Stimulated activated naive CD8-positive, alpha-beta T cell treated with anti-CD3 and anti-CD28 coated beads, Interleukin-15, Interleukin-2, amounts not matched to agents 100 ng/mL and 50 ng/mL, for 24 hours (primary cell): Measurements from ENCODE around the gene PTGES2.
"Not testable (repeated sequence)": the region's sequence is repeated elsewhere in the genome, so short reads cannot be mapped to it uniquely, and the experiment has no call there.

Experiments
- H3K27ac Mint-ChIP-seq: one replicate; pipeline ENCODE4 v1.8.0; 2021; ENCODE audit warnings: mild to moderate bottlenecking, mixed read lengths
- H3K27me3 Mint-ChIP-seq: one replicate; pipeline ENCODE4 v1.8.0; 2021; ENCODE audit warnings: mixed read lengths
- H3K36me3 Mint-ChIP-seq: one replicate; pipeline ENCODE4 v1.8.0; 2021; ENCODE audit warnings: low read depth, mixed read lengths
- H3K4me1 Mint-ChIP-seq: one replicate; pipeline ENCODE4 v1.8.0; 2021; ENCODE audit warnings: low read depth, mixed read lengths
- H3K4me3 Mint-ChIP-seq: one replicate; pipeline ENCODE4 v1.8.0; 2021; ENCODE audit warnings: mild to moderate bottlenecking, mixed read lengths
- H3K9me3 Mint-ChIP-seq: one replicate; pipeline ENCODE4 v1.8.0; 2021; ENCODE audit warnings: mixed read lengths

PTGES2 gene

GRCh38 chr9:128087262-128087661 lies 40.3 kb downstream of the PTGES2 start:
- Mint-ChIP-seq H3K4me1 (peaks cover 66% of the 10 kb centered on the region), H3K4me3 (no peak overlapping the region), H3K9me3 (no peaks in the 10 kb centered on the region), H3K27me3 (no peaks in the 10 kb centered on the region), H3K36me3 (peaks cover 26% of the 10 kb centered on the region), H3K27ac (no peak overlapping the region)

- Mint-ChIP-seq H3K36me3 (peaks cover 28% of the 10 kb centered on the region), H3K4me1 (peaks cover 64% of the 10 kb centered on the region), H3K9me3 (no peaks in the 10 kb centered on the region), H3K27me3 (no peaks in the 10 kb centered on the region), H3K27ac (no peak overlapping the region), H3K4me3 (no peak overlapping the region)
These were observed 41.6 kb downstream of the PTGES2 start for GRCh38 chr9:128085943-128086342.

GRCh38 chr9:128084746-128085145 lies 42.8 kb downstream of the PTGES2 start:
- H3K9me3 Mint-ChIP-seq = no peaks in the 10 kb centered on the region
- H3K27me3 Mint-ChIP-seq = no peaks in the 10 kb centered on the region
- H3K36me3 Mint-ChIP-seq = peaks cover 27% of the 10 kb centered on the region
- H3K4me3 Mint-ChIP-seq = no peak overlapping the region
- H3K27ac Mint-ChIP-seq = no peak overlapping the region
- peaks cover 59% of the 10 kb centered on the region for H3K4me1 Mint-ChIP-seq

DNA sequence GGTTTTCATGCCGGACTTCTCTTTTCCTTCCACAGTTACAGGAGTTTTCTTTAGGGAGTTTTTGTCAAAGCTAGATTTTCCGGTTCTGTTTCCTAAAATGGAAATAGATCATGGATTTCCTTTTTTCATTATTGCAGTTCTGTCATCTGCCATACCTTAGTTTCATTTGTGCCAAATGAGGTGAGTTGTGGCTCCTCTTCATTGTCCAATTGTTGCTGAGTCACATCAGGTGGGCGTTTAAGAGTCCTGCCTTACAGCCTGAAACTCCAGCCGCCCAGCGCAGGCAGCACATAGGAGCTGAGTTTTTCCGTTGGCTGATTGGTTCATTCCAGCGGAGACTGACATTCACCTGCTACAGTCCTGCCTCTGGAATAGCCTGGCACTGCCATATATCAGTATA lies 45.4 kb downstream of the PTGES2 start:
- peak overlapping the region; percentile 72 for H3K27ac Mint-ChIP-seq
- H3K4me3 Mint-ChIP-seq = no peak overlapping the region
- no peaks in the 10 kb centered on the region for H3K9me3 Mint-ChIP-seq
- H3K36me3 Mint-ChIP-seq = peaks cover 36% of the 10 kb centered on the region
- H3K27me3 Mint-ChIP-seq = no peaks in the 10 kb centered on the region
- peaks cover 61% of the 10 kb centered on the region for H3K4me1 Mint-ChIP-seq

- Mint-ChIP-seq H3K4me1 (peaks cover 66% of the 10 kb centered on the region), H3K36me3 (peaks cover 41% of the 10 kb centered on the region), H3K4me3 (no peak overlapping the region), H3K27me3 (no peaks in the 10 kb centered on the region), H3K9me3 (no peaks in the 10 kb centered on the region), H3K27ac (peak overlapping the region; percentile 13)
These were observed 46.5 kb downstream of the PTGES2 start for GRCh38 chr9:128081056-128081455.

- Mint-ChIP-seq H3K9me3 (no peaks in the 10 kb centered on the region), H3K27me3 (no peaks in the 10 kb centered on the region), H3K27ac (no peak overlapping the region), H3K36me3 (peaks cover 33% of the 10 kb centered on the region), H3K4me1 (peaks cover 63% of the 10 kb centered on the region), H3K4me3 (no peak overlapping the region)
These were observed 47.3 kb downstream of the PTGES2 start for GRCh38 chr9:128080206-128080605.

- Mint-ChIP-seq H3K27me3 (no peaks in the 10 kb centered on the region), H3K4me1 (peaks cover 58% of the 10 kb centered on the region), H3K4me3 (no peak overlapping the region), H3K9me3 (no peaks in the 10 kb centered on the region), H3K27ac (peak overlapping the region; percentile 73), H3K36me3 (peaks cover 30% of the 10 kb centered on the region)
These were observed 48.8 kb downstream of the PTGES2 start for GRCh38 chr9:128078504-128079434.

GRCh38 chr9:128077847-128078503 lies 49.6 kb downstream of the PTGES2 start:
- Mint-ChIP-seq H3K4me1 (peaks cover 61% of the 10 kb centered on the region), H3K9me3 (no peaks in the 10 kb centered on the region), H3K4me3 (no peak overlapping the region), H3K36me3 (peaks cover 30% of the 10 kb centered on the region), H3K27me3 (no peaks in the 10 kb centered on the region), H3K27ac (peak overlapping the region; percentile 57)

DNA sequence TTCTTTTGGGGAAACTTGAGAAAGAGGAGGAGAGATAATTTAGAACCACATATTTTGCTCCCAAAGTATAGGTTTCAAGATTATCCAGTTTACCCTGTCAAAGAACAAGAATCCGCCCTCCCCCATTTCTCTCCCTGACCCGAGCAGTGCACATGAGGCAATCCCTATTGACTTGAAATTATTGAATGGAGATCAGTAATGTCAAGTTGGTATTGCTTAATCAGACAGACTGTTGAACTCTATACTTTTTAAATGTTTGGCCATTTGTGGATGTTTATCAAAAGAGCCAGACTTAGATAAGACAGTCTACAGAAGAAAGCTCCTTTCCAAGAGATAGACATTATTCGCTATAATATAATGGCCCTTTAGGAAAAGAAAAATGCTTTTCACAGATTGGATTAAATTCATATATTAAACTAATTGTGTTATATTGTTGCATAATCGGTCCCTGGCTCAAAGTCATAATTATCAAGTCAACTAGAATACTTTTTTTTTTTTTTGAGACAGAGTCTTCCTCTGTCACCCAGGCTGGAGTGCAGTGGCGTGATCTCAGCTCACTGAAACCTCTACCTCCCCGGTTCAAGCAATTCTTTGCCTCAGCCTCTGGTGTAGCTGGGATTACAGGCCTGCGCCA lies 54.2 kb downstream of the PTGES2 start:
- H3K4me1 Mint-ChIP-seq = peaks cover 71% of the 10 kb centered on the region
- H3K27ac Mint-ChIP-seq = peak overlapping the region; percentile 82
- H3K4me3 Mint-ChIP-seq = no peak overlapping the region
- H3K27me3 Mint-ChIP-seq = no peaks in the 10 kb centered on the region
- no peaks in the 10 kb centered on the region for H3K9me3 Mint-ChIP-seq
- peaks cover 19% of the 10 kb centered on the region for H3K36me3 Mint-ChIP-seq

GRCh38 chr9:128072144-128073021 lies 55.1 kb downstream of the PTGES2 start:
- no peaks in the 10 kb centered on the region for H3K27me3 Mint-ChIP-seq
- peaks cover 13% of the 10 kb centered on the region for H3K36me3 Mint-ChIP-seq
- peak overlapping the region; percentile 60 for H3K4me3 Mint-ChIP-seq
- H3K27ac Mint-ChIP-seq = peak overlapping the region; percentile 88
- no peaks in the 10 kb centered on the region for H3K9me3 Mint-ChIP-seq
- H3K4me1 Mint-ChIP-seq = peaks cover 61% of the 10 kb centered on the region

DNA sequence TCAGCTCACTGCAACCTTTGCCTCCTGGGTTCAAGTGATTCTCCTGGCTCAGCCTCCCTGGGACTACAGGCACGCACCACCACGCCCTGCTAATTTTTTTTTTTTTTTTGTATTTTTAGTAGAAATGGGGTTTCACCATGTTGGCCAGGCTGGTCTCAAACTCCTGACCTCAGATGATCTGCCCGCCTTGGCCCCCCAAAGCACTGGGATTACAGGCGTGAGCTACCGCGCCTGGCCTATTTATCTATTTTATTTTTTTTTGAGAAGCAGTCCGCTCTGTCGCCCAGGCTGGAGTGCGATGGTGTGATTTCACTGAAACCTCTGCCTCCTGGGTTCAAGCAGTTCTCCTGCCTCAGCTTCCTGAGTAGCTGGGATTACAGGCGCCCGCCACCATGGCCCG lies 56.1 kb downstream of the PTGES2 start:
- peaks cover 54% of the 10 kb centered on the region for H3K4me1 Mint-ChIP-seq
- not testable (repeated sequence) for H3K9me3 Mint-ChIP-seq, H3K27me3 Mint-ChIP-seq, H3K36me3 Mint-ChIP-seq
- H3K27ac Mint-ChIP-seq = peak overlapping the region; percentile 88
- peak overlapping the region; percentile 78 for H3K4me3 Mint-ChIP-seq

DNA sequence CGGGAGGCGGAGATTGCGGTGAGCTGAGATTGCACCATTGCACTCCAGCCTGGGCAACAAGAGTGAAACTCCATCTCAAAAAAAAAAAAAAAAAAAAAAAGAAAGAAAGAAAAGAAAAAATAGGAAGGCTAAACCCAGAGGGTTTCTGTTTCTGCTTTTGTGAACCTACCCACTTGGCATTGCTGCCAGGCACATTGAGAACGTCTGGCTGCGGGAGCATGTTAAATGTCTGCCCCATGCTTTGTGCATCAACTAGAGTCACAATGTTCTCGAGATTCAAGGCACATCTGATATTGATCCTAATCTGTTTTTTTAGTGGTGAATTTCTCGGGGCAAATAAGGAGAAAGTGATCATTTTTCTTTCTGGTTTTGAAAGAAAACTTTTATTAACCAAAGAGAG lies 56.7 kb downstream of the PTGES2 start:
- Mint-ChIP-seq H3K9me3 (no peaks in the 10 kb centered on the region), H3K4me3 (peak overlapping the region; percentile 78), H3K27me3 (no peaks in the 10 kb centered on the region), H3K4me1 (peaks cover 60% of the 10 kb centered on the region), H3K27ac (peak overlapping the region; percentile 86), H3K36me3 (peaks cover 6% of the 10 kb centered on the region)
